GM23338 (cell line): Measurements from ENCODE around the gene ZNF646.

Experiments used
- CREB1 ChIP-seq: fragments of 250-450 bp; sonication (Bioruptor Pico); IDR thresholded peaks from 2 replicates; pipeline ENCODE4 v1.5.0; 2020; ENCODE audit warnings: low read depth, mild to moderate bottlenecking, moderate library complexity
- CTCF ChIP-seq, 2 experiments: fragments of 200-600 bp in 1 of 2; sonication (generic) in 1 of 2; conservative IDR thresholded peaks; 2 replicates each; pipeline versions ENCODE4 v1.5.1 to v1.6.1; 2016 to 2017; ENCODE audit warnings: antibody characterized with exemption in 2 of 2, low read depth in 2 of 2, mild to moderate bottlenecking in 2 of 2, moderate library complexity in 1 of 2
- EZH2 ChIP-seq: fragments of 200-600 bp; sonication (generic); IDR thresholded peaks from one replicate; pipeline ENCODE4 v1.8.0; 2017; ENCODE audit warnings: antibody characterized with exemption, mild to moderate bottlenecking, low read depth; ENCODE audit not compliant: unreplicated experiment
- EZH2phosphoT487 ChIP-seq: fragments of 200-600 bp; sonication (generic); IDR thresholded peaks from one replicate; pipeline ENCODE4 v1.8.1; 2018; ENCODE audit warnings: antibody characterized with exemption; ENCODE audit not compliant: unreplicated experiment
- JUNB ChIP-seq: IDR thresholded peaks from one replicate; pipeline ENCODE4 v1.6.1; 2016; ENCODE audit warnings: antibody characterized with exemption; ENCODE audit not compliant: unreplicated experiment
- NANOG ChIP-seq: IDR thresholded peaks from 2 replicates; pipeline ENCODE4 v1.6.1; 2016; ENCODE audit warnings: antibody characterized with exemption, borderline replicate concordance
- POLR2AphosphoS5 ChIP-seq: IDR thresholded peaks from 2 replicates; pipeline ENCODE4 v1.6.1; 2016; ENCODE audit warnings: antibody characterized with exemption, low read depth
- STAT1 ChIP-seq: IDR thresholded peaks from one replicate; pipeline ENCODE4 v1.6.1; 2016; ENCODE audit warnings: antibody characterized with exemption; ENCODE audit not compliant: unreplicated experiment
- ZNF114 ChIP-seq: fragments of 250-450 bp; sonication (Bioruptor Pico); IDR thresholded peaks from 2 replicates; pipeline ENCODE4 v1.5.0; 2020; ENCODE audit warnings: mild to moderate bottlenecking, moderate library complexity
- ZNF331 ChIP-seq: fragments of 250-450 bp; sonication (Bioruptor Pico); IDR thresholded peaks from 2 replicates; pipeline ENCODE4 v1.5.0; 2020; ENCODE audit warnings: low read depth, mild to moderate bottlenecking, moderate library complexity
- ZNF462 ChIP-seq: fragments of 250-450 bp; sonication (Bioruptor Pico); IDR thresholded peaks from 2 replicates; pipeline ENCODE4 v1.5.0; 2020; ENCODE audit warnings: mild to moderate bottlenecking, moderate library complexity
- TF ChIP-seq, protein P1 (sequence below): IDR thresholded peaks from 2 replicates; pipeline ENCODE4 v1.6.1; 2016; ENCODE audit warnings: antibody characterized with exemption
- TF ChIP-seq, protein P2 (sequence below): IDR thresholded peaks from one replicate; pipeline ENCODE4 v1.6.1; 2018; ENCODE audit warnings: antibody characterized with exemption; ENCODE audit not compliant: unreplicated experiment

GRCh38 chr16:31086629-31086906 is 12.3 kb downstream of the ZNF646 start:
- TF ChIP-seq CTCF (conservative IDR thresholded peaks at IDR 0.05; ENCODE audit: low read depth in 2 of 2) (no peak), POLR2AphosphoS5 (no peak), STAT1 (no peak), EZH2 (no peak), ZNF331 (CRISPR knock-in tag) (no peak), NANOG (no peak), EZH2phosphoT487 (no peak), ZNF114 (CRISPR knock-in tag) (no peak), CREB1 (CRISPR knock-in tag) (no peak), JUNB (no peak), ZNF462 (CRISPR knock-in tag) (no peak)
- TF ChIP-seq, protein P1, sequence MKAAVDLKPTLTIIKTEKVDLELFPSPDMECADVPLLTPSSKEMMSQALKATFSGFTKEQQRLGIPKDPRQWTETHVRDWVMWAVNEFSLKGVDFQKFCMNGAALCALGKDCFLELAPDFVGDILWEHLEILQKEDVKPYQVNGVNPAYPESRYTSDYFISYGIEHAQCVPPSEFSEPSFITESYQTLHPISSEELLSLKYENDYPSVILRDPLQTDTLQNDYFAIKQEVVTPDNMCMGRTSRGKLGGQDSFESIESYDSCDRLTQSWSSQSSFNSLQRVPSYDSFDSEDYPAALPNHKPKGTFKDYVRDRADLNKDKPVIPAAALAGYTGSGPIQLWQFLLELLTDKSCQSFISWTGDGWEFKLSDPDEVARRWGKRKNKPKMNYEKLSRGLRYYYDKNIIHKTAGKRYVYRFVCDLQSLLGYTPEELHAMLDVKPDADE: no peak
- TF ChIP-seq, protein P2, sequence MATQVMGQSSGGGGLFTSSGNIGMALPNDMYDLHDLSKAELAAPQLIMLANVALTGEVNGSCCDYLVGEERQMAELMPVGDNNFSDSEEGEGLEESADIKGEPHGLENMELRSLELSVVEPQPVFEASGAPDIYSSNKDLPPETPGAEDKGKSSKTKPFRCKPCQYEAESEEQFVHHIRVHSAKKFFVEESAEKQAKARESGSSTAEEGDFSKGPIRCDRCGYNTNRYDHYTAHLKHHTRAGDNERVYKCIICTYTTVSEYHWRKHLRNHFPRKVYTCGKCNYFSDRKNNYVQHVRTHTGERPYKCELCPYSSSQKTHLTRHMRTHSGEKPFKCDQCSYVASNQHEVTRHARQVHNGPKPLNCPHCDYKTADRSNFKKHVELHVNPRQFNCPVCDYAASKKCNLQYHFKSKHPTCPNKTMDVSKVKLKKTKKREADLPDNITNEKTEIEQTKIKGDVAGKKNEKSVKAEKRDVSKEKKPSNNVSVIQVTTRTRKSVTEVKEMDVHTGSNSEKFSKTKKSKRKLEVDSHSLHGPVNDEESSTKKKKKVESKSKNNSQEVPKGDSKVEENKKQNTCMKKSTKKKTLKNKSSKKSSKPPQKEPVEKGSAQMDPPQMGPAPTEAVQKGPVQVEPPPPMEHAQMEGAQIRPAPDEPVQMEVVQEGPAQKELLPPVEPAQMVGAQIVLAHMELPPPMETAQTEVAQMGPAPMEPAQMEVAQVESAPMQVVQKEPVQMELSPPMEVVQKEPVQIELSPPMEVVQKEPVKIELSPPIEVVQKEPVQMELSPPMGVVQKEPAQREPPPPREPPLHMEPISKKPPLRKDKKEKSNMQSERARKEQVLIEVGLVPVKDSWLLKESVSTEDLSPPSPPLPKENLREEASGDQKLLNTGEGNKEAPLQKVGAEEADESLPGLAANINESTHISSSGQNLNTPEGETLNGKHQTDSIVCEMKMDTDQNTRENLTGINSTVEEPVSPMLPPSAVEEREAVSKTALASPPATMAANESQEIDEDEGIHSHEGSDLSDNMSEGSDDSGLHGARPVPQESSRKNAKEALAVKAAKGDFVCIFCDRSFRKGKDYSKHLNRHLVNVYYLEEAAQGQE: no peak
